Kasumi-1 (cell line): ENCODE data around the gene LRRC4.
A peak's percentile ranks its signal among the peaks of the same experiment; 100 is the strongest.

Source experiments
- DNase-seq, 2 experiments: peaks; one replicate each; lab custom pipeline; 2025; lab: John Stamatoyannopoulos, UW

LRRC4 gene

GRCh38 chr7:128059143-128059988, 28.1 kb upstream of the LRRC4 start:
- DNase-seq: no peak

DNA sequence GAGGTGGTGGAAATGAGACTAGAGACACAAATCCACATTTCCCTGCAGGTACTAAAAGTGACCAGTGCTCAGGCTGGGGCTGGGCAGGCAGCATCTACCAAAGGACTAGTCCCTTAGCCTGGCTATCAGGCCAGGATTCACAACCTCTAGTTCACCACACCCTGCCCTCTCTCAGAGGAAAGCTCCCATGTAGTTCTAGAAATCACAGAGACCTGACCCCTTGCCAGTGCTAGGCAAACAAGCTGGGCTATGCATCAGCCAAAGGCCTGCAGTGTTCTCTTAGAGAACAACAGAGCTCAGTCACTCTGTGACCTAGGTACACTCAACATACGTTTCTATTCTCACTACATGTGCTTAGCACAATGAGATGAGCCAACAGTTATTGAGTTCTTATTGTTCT, 26.7 kb upstream of the LRRC4 start:
- no peak for DNase-seq

GRCh38 chr7:128056901-128057300, 25.7 kb upstream of the LRRC4 start:
- DNase-seq: no peak

GRCh38 chr7:128055637-128056036, 24.4 kb upstream of the LRRC4 start:
- no peak for DNase-seq

DNA sequence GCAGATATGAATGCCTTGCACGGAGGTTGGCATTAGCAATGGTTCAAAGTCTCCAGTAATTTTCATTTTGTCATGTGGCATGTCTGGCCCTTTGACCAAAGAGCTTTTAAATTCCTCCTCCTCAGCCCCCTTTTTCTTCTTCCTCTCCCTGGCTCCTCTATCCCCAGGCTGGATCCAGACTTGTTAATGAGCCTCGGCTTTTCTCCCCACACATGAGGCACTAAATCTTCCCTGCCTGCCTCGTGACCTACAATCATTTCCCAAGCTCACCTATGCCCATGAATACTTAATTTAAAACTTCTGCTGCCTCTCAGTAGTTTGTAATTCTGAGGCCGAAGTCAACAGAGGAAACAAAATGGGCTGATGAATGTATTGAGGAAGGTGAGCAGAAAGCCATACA, 23.3 kb upstream of the LRRC4 start:
- DNase-seq: no peak

DNA sequence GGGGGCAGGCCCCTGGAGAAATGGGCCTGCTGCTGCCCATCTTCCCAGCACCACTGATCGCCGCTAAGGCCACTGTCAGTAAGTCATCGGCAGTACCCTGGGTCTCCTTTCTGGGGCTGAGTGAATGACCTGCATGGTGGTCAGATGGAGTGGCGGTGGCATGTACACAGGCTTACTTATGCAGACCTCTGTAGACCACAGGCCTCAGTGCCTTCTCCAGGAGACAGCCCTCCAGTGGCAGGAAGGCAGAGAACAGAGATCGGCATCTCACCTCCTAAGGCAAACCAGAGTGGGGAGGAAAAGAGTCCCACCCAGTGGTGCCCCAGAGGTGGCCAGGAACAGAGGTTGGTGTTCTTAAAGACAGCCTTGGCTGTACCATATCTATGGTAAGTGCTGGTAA, 22.8 kb upstream of the LRRC4 start:
- no peak for DNase-seq

DNA sequence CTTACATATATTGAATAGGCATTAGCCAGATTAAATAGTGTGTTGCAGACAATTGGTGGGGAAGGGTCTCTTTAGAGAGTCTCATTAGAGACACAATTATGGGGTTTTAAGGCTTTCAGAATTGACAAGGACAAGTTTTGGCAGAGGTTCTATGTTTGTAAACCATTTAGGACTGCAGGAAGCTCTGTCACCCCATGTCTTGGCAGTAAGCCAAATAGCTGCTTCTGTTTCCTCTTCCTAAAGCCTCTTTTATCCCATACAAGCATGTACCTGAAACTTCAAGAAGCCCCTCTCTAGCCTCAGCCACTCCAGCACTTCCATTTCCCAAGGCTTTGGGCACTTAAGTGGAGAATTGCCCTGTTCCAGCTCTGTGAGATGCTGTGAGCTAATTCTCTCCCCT, 21.8 kb upstream of the LRRC4 start:
- DNase-seq: peak; percentile 42 to 51

GRCh38 chr7:128052404-128052803, 21.2 kb upstream of the LRRC4 start:
- DNase-seq: no peak

- peak; percentile 12 to 41 for DNase-seq
Observed at GRCh38 chr7:128045766-128046165, 14.5 kb upstream of the LRRC4 start.

DNA sequence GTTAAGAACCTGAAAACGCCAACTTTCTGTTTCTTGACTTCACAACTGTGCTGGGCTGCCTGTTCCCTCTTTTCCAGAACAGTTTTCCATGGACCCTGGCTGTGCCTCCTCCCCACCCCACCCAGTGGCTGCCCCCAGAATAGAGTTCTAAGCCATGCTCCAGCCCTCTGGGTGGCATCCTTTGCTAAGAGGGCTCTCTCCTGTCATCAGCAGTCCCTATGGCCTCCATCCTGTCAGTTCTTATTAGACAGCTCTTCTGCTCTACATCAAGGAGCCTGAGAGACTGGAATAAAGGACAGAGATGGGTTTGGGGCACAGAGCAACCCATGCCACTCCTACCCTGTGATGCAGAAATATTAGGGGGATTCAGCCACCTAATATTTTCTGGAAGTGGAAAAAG, 13.9 kb upstream of the LRRC4 start:
- no peak for DNase-seq

- no peak for DNase-seq
Observed at GRCh38 chr7:128044064-128044463, 12.8 kb upstream of the LRRC4 start.

GRCh38 chr7:128042012-128042411, 10.8 kb upstream of the LRRC4 start:
- no peak for DNase-seq

DNA sequence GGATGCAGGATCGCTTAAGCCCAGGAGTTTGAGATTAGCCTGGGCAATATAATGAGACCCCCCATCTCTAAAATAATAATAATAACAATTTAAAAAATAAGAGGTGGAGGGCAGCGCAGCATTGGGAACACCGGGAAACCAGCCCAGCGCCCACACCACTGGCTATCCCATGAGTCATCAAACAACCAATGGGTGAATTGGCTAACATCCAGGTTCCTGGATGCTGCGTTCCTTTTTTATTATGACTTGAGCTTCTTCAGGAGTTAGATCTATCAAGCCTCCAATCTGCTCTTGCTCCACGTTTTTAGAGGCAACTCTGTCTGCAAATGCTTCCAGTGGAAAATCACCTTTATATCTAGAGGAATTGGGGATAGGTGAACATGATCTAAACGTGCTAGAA, 10.0 kb upstream of the LRRC4 start:
- DNase-seq: no peak

- no peak for DNase-seq
Observed at GRCh38 chr7:128040205-128040604, 9.0 kb upstream of the LRRC4 start.

GRCh38 chr7:128039544-128039953, 8.3 kb upstream of the LRRC4 start:
- DNase-seq: no peak

DNA sequence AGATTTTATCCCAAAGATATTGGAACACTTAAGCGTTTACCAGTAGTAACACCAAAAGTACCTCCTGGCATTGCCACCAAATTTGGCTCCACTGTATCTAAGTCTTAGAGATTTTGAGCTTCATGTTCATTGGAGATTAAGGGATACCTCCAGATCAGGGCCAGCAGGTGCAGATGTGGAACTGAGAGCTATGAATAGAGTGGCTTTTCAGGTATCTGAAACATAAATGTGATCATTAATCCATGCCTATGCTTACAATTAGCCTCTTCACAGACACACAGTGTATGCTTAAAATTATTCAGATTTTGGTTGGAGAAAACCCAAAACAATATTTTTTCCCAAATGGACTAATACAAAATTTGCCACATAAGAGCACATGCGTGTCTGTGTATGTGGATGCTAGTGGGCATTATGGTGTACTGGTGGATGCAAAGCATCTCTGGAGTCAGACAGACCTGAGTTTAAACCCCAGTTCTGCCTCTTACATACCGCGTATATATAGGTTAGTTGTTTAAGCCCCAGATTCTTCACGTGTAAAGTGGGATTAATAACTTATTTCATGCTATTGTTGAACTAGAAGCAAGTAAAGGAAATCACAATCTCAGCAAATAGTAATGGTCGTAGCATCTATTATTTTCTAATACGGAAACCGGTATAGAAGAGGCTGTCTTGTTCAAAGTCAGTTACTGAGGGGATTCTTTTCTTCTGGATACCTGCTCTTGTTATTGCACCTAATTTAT, 6.8 kb upstream of the LRRC4 start:
- no peak for DNase-seq

- no peak for DNase-seq
Observed at GRCh38 chr7:128037081-128037480, 5.8 kb upstream of the LRRC4 start.

GRCh38 chr7:128036226-128036940, 5.1 kb upstream of the LRRC4 start:
- DNase-seq: no peak

- DNase-seq: peak; percentile 52 to 72
Observed at GRCh38 chr7:128035712-128036111, 4.5 kb upstream of the LRRC4 start.

DNA sequence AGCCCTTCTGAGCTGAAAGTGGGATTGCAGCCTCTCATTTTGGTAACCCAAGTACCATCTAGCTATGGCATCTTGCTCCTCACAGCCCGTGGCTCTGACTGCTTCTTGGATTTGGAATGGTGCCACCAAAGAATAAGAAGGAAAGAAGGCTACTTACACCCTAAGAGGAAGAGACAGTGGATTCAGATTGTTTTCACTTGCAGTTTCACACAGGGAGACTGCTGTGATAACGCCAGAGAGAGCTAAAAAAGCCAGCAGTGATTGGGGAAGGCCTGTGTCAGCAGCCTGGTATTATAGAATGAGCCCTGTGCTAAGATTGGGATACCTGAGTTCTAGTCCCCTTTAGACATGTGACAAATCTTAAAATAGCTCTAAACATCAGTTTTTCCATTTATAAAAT, 3.6 kb upstream of the LRRC4 start:
- DNase-seq: no peak

DNA sequence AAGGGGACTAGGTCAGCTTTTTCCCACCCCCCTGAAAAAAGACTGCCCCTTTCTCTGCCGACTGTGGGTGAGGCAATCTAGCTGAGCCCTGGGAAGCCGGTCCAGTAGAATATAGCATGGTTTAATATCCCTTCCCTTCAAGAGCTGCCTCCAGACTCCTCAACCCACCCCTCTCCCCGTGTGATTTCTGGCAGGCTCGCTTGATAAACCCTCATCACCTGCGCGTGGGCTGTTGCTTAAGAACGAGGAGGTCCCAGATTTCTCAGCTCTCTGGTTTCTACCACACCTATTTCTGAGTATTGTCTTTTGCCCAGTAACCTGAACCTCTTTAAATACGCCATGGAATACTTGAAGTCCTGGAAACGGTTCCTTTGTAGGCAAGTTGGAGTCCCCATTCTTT, 2.0 kb upstream of the LRRC4 start:
- DNase-seq: no peak

DNA sequence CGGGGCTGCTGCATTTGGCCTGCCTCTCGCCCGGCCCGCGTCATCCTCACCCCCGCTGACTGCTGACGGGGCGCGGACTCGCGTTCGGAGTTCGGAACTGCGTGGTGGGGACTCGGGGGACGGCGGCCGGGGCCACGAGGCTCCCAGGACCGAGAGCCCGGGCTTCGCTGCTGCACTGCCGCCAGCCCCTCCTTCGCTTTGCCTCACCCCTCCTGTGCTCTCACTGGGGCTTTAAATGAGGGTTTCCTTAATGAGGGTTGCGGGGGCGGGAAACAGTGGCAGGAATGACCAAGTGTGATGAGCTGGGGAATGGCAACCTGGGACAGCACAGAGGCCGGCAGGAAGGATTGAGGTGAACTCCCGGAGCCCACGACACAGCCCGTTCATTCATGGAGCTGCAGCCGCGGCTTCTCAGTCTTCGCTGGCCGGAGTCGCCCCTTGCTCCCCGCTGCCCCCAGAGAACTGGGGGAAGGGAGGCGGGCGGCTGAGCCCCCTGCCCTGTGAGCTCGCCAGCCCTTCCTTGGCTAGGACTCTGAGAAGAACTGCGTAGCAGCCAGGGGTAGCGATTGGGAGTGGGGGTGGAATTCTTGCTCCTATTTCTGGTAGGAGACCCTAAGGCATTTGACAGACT, 1.5 kb upstream of the LRRC4 start:
- DNase-seq: no peak
